RWPE2 (cell line): ENCODE measurements around the gene BAHCC1.

Experiments
- ATAC-seq: fragments of 200-7000 bp; cut with Tn5 transposase; 3 replicates; pipeline ENCODE4 v1.9.1; 2021; ENCODE audit warnings: low read depth
- DNase-seq: peaks from one replicate; pipeline ENCODE4 v3.0.0-alpha.2; 2020; ENCODE audit warnings: low spot score
- H3K27ac ChIP-seq: fragments of 450-650 bp; 2 replicates; pipeline ENCODE4 v1.5.1; 2017; ENCODE audit warnings: mild to moderate bottlenecking; ENCODE audit not compliant: poor library complexity, severe bottlenecking
- H3K27me3 ChIP-seq: fragments of 250-450 bp; sonication (Bioruptor Pico); 2 replicates; pipeline ENCODE4 v1.5.1; 2021; ENCODE audit warnings: mild to moderate bottlenecking, moderate library complexity; ENCODE audit not compliant: insufficient read depth, poor library complexity, severe bottlenecking
- H3K36me3 ChIP-seq: fragments of 250-450 bp; sonication (Bioruptor Pico); 2 replicates; pipeline ENCODE4 v1.5.1; 2020; ENCODE audit warnings: low read depth, mild to moderate bottlenecking, moderate library complexity
- H3K4me1 ChIP-seq: fragments of 250-450 bp; sonication (Bioruptor Pico); 2 replicates; pipeline ENCODE4 v1.5.1; 2021; ENCODE audit warnings: mild to moderate bottlenecking, moderate library complexity; ENCODE audit not compliant: insufficient read depth, poor library complexity, severe bottlenecking
- H3K4me3 ChIP-seq: fragments of 250-450 bp; sonication (Bioruptor Pico); 2 replicates; pipeline ENCODE4 v1.5.1; 2021; ENCODE audit warnings: mild to moderate bottlenecking, moderate library complexity; ENCODE audit not compliant: severe bottlenecking
- H3K9me3 ChIP-seq: fragments of 250-450 bp; sonication (Bioruptor Pico); 2 replicates; pipeline ENCODE4 v1.5.1; 2021; ENCODE audit warnings: mild to moderate bottlenecking, moderate library complexity; ENCODE audit not compliant: severe bottlenecking
- CTCF ChIP-seq: fragments of 450-650 bp; IDR thresholded peaks from one replicate; pipeline ENCODE4 v1.5.1; 2017; ENCODE audit warnings: mild to moderate bottlenecking, moderate library complexity; ENCODE audit not compliant: poor library complexity, severe bottlenecking

Gene BAHCC1

GRCh38 chr17:81440511-81441244, 45.4 kb downstream of the BAHCC1 start:
- H3K9me3 ChIP-seq = no peaks in the 10 kb centered on the region
- no peak overlapping the region for H3K4me3 ChIP-seq
- H3K27ac ChIP-seq = no peak overlapping the region
- TF ChIP-seq CTCF = peak; percentile 45
- no peaks in the 10 kb centered on the region for H3K36me3 ChIP-seq
- ATAC-seq (no peak), DNase-seq (no peak)
- no peaks in the 10 kb centered on the region for H3K27me3 ChIP-seq
- peaks cover 6% of the 10 kb centered on the region for H3K4me1 ChIP-seq

- H3K4me3 ChIP-seq = no peak overlapping the region
- ATAC-seq (no peak), DNase-seq (no peak)
- no peak overlapping the region for H3K27ac ChIP-seq
- no peaks in the 10 kb centered on the region for H3K36me3 ChIP-seq
- no peaks in the 10 kb centered on the region for H3K27me3 ChIP-seq
- no peaks in the 10 kb centered on the region for H3K9me3 ChIP-seq
- H3K4me1 ChIP-seq = no peaks in the 10 kb centered on the region
- TF ChIP-seq CTCF = no peak
Measured at GRCh38 chr17:81442791-81443190, 47.5 kb downstream of the BAHCC1 start.

- H3K27ac ChIP-seq = no peak overlapping the region
- no peak for DNase-seq
- no peaks in the 10 kb centered on the region for H3K4me1 ChIP-seq
- H3K9me3 ChIP-seq = no peaks in the 10 kb centered on the region
- H3K4me3 ChIP-seq = no peak overlapping the region
- no peak for TF ChIP-seq CTCF
- H3K27me3 ChIP-seq = no peaks in the 10 kb centered on the region
- H3K36me3 ChIP-seq = no peaks in the 10 kb centered on the region
- ATAC-seq = no peak
Measured at GRCh38 chr17:81443269-81443668, 48.0 kb downstream of the BAHCC1 start.

- Histone ChIP-seq H3K36me3 (no peaks in the 10 kb centered on the region), H3K27ac (no peak overlapping the region), H3K4me1 (no peaks in the 10 kb centered on the region), H3K4me3 (no peak overlapping the region), H3K9me3 (no peaks in the 10 kb centered on the region), H3K27me3 (no peaks in the 10 kb centered on the region)
- ATAC-seq = 0 out of 3 replicates have a peak, but pooled peaks have one; percentile 18
- no peak for TF ChIP-seq CTCF
- DNase-seq = no peak
Measured at GRCh38 chr17:81444610-81445339, 49.5 kb downstream of the BAHCC1 start.
